Measurements from ENCODE around the gene METTL17.

GRCh38 chr14:21022686-21023085 is 32.9 kb downstream of the METTL17 start:
- no peak for TF ChIP-seq CTCF (IDR thresholded peaks at IDR 0.05; ENCODE audit: poor library complexity, severe bottlenecking)
- no peak for TF ChIP-seq POLR2AphosphoS5 (IDR thresholded peaks at IDR 0.05)
- no peak for TF ChIP-seq TAF1 (IDR thresholded peaks at IDR 0.05; ENCODE audit: low read depth)
- no peak for TF ChIP-seq MXI1 (conservative IDR thresholded peaks at IDR 0.05; ENCODE audit: poor library complexity, severe bottlenecking)

All from neural cell (in vitro differentiated cells).